Keratinocyte (primary cell): ENCODE measurements around the gene PXDC1.
"Not testable (repeated sequence)": the region's sequence is repeated elsewhere in the genome, so short reads cannot be mapped to it uniquely, and the experiment has no call there.

Experiments
- EZH2 ChIP-seq: IDR thresholded peaks from one replicate; pipeline ENCODE4 v1.6.1; 2012; ENCODE audit warnings: inconsistent platforms, mild to moderate bottlenecking, low read length, moderate library complexity
- TF ChIP-seq, protein P1 (sequence below), 3 experiments: IDR thresholded peaks in 1 of 3; conservative IDR thresholded peaks in 1 of 3; optimal IDR thresholded peaks in 1 of 3; 2 replicates in 2 of 3; 3 replicates in 1 of 3; pipeline versions ENCODE3 to v1.5.1; 2011; ENCODE audit warnings: low read length in 3 of 3, mild to moderate bottlenecking in 3 of 3, moderate library complexity in 2 of 3, control low read depth in 1 of 3, inconsistent platforms in 1 of 3; ENCODE audit not compliant: insufficient read depth in 2 of 3; ENCODE audit errors: extremely low read depth in 1 of 3

GRCh38 chr6:3754032-3754725 is 2.7 kb upstream of the PXDC1 start:
- TF ChIP-seq, protein P1, sequence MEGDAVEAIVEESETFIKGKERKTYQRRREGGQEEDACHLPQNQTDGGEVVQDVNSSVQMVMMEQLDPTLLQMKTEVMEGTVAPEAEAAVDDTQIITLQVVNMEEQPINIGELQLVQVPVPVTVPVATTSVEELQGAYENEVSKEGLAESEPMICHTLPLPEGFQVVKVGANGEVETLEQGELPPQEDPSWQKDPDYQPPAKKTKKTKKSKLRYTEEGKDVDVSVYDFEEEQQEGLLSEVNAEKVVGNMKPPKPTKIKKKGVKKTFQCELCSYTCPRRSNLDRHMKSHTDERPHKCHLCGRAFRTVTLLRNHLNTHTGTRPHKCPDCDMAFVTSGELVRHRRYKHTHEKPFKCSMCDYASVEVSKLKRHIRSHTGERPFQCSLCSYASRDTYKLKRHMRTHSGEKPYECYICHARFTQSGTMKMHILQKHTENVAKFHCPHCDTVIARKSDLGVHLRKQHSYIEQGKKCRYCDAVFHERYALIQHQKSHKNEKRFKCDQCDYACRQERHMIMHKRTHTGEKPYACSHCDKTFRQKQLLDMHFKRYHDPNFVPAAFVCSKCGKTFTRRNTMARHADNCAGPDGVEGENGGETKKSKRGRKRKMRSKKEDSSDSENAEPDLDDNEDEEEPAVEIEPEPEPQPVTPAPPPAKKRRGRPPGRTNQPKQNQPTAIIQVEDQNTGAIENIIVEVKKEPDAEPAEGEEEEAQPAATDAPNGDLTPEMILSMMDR (optimal IDR thresholded peaks at IDR 0.05 in 1 of 3, IDR thresholded peaks at IDR 0.05 in 1 of 3, conservative IDR thresholded peaks at IDR 0.05 in 1 of 3; ENCODE audit: extremely low read depth in 1 of 3, insufficient read depth in 2 of 3, low read length in 3 of 3): not testable (repeated sequence)
- not testable (repeated sequence) for TF ChIP-seq EZH2
